ENCODE results near the gene NFKBIE. TPM values are rescaled to one million over a fixed set of nuclear protein-coding genes. Genes with fewer than 3 reads are reported as not detected.

NFKBIE gene
- total and polyA plus RNA-seq, 2 experiments from 2014 or later = 14.6 to 25.9 TPM

- TF ChIP-seq CREB1 (CRISPR knock-in tag; IDR thresholded peaks at IDR 0.05; ENCODE audit: low read depth) (no peak), REST (IDR thresholded peaks at IDR 0.05; ENCODE audit: unreplicated experiment) (no peak), NANOG (IDR thresholded peaks at IDR 0.05; ENCODE audit: borderline replicate concordance) (no peak), ETS1 (IDR thresholded peaks at IDR 0.05) (no peak), JUNB (IDR thresholded peaks at IDR 0.05; ENCODE audit: unreplicated experiment) (no peak), POLR2AphosphoS5 (IDR thresholded peaks at IDR 0.05; ENCODE audit: low read depth) (no peak), CTCF (conservative IDR thresholded peaks at IDR 0.05; ENCODE audit: low read depth in 2 of 2) (no peak), STAT1 (IDR thresholded peaks at IDR 0.05; ENCODE audit: unreplicated experiment) (no peak), EZH2 (IDR thresholded peaks at IDR 0.05; ENCODE audit: low read depth, unreplicated experiment) (no peak), ZNF331 (CRISPR knock-in tag; IDR thresholded peaks at IDR 0.05; ENCODE audit: low read depth) (no peak), ZNF462 (CRISPR knock-in tag; IDR thresholded peaks at IDR 0.05) (no peak), ZNF114 (CRISPR knock-in tag; IDR thresholded peaks at IDR 0.05) (no peak)
- Mint-ChIP-seq H3K9me3 (no peaks in the 10 kb centered on the region; the same call in 2 of the 3 replicates), H3K27me3 (ENCODE audit: insufficient read depth, low read depth, poor library complexity) (peaks cover 9% of the 10 kb centered on the region), H3K27ac (no peak overlapping the region), H3K4me3 (peak overlapping the region; percentile 94; the same call in 1 of the 3 replicates), H3K4me1 (peaks cover 10% of the 10 kb centered on the region; the same call in 2 of the 3 replicates), H3K36me3 (ENCODE audit: low read depth) (peaks cover 52% of the 10 kb centered on the region)
- Histone ChIP-seq H3K79me2 (replicated peaks; ENCODE audit: insufficient read depth) (peaks cover 10% of the 10 kb centered on the region), H3K4me1 (ENCODE audit: insufficient read depth) (peaks cover 6% of the 10 kb centered on the region; the same call in 1 of the 2 replicates), H3K9me2 (ENCODE audit: insufficient read depth) (no peaks in the 10 kb centered on the region), H3K4me3 (0 out of 2 replicates have a peak overlapping the region, but pooled peaks have one; percentile 26), H4K20me1 (replicated peaks; ENCODE audit: insufficient read depth) (no peaks in the 10 kb centered on the region), H3K27me3 (ENCODE audit: insufficient read depth) (no peaks in the 10 kb centered on the region), H3F3A (replicated peaks; ENCODE audit: low read depth) (0 out of 2 replicates have a peak, but pooled peaks cover 4% of the 10 kb centered on the region), H3K36me3 (ENCODE audit: insufficient read depth) (peaks cover 12% of the 10 kb centered on the region), H3K4me2 (no peak overlapping the region), H2AFZ (no peak overlapping the region), H3K27ac (ENCODE audit: low read depth) (no peak overlapping the region)
- ATAC-seq = no peak
- no peak for DNase-seq (ENCODE audit: low spot score)
Measured at GRCh38 chr6:44311304-44311703, 46.0 kb upstream of the NFKBIE start.

Measured in GM23338 (cell line).